GM21529 (cell line): Measurements from ENCODE around the gene KIF1A.
A peak's percentile ranks its signal among the peaks of the same experiment; 100 is the strongest.
"Not testable (repeated sequence)": the region's sequence is repeated elsewhere in the genome, so short reads cannot be mapped to it uniquely, and the experiment has no call there.

Experiments
- ATAC-seq: cut with Tn5 transposase; IDR thresholded peaks from one replicate; pipeline ENCODE4 v1.9.1; 2021; ENCODE audit not compliant: unreplicated experiment

The KIF1A gene

GRCh38 chr2:240846873-240847595 is 27.0 kb upstream of the KIF1A start:
- ATAC-seq = no peak

GRCh38 chr2:240846309-240846708 is 26.3 kb upstream of the KIF1A start:
- ATAC-seq = not testable (repeated sequence)

- no peak for ATAC-seq
Observed at GRCh38 chr2:240840435-240841060, 20.5 kb upstream of the KIF1A start.

GRCh38 chr2:240839152-240840143 is 19.4 kb upstream of the KIF1A start:
- ATAC-seq = no peak

- ATAC-seq = no peak
Observed at GRCh38 chr2:240837621-240838020, 17.6 kb upstream of the KIF1A start.

- no peak for ATAC-seq
Observed at GRCh38 chr2:240836781-240837467, 16.9 kb upstream of the KIF1A start.

- ATAC-seq = no peak
Observed at GRCh38 chr2:240835528-240835927, 15.5 kb upstream of the KIF1A start.

GRCh38 chr2:240834377-240834975 is 14.5 kb upstream of the KIF1A start:
- no peak for ATAC-seq

- no peak for ATAC-seq
Observed at GRCh38 chr2:240833724-240834285, 13.8 kb upstream of the KIF1A start.

- no peak for ATAC-seq
Observed at GRCh38 chr2:240832921-240833494, 13.0 kb upstream of the KIF1A start.

GRCh38 chr2:240832205-240832727 is 12.2 kb upstream of the KIF1A start:
- peak; percentile 90 for ATAC-seq

- no peak for ATAC-seq
Observed at GRCh38 chr2:240831594-240832204, 11.7 kb upstream of the KIF1A start.

GRCh38 chr2:240825476-240825875 is 5.5 kb upstream of the KIF1A start:
- ATAC-seq = no peak

- ATAC-seq = no peak
Observed at GRCh38 chr2:240823449-240824336, 3.7 kb upstream of the KIF1A start.

- no peak for ATAC-seq
Observed at GRCh38 chr2:240822280-240822847, 2.3 kb upstream of the KIF1A start.

- no peak for ATAC-seq
Observed at GRCh38 chr2:240821429-240821778, 1.4 kb upstream of the KIF1A start.

- ATAC-seq = no peak
Observed at GRCh38 chr2:240820607-240821428, 799 bp upstream of the KIF1A start.
